HG03460 (cell line): ENCODE measurements around the gene GPX6.
"Not testable (repeated sequence)": the region's sequence is repeated elsewhere in the genome, so short reads cannot be mapped to it uniquely, and the experiment has no call there.

Source experiments
- ATAC-seq: cut with Tn5 transposase; IDR thresholded peaks from one replicate; pipeline ENCODE4 v1.9.1; 2021; ENCODE audit not compliant: unreplicated experiment

The GPX6 gene

GRCh38 chr6:28525496-28526039 lies 10.0 kb upstream of the GPX6 start, which contains the start of gene GPX5:
TSS of gene GPX5 (plus strand) at chr6:28525881. CDS start at chr6:28526014, 133 bp downstream.
- ATAC-seq, result no peak

- no peak for ATAC-seq
Observed at GRCh38 chr6:28523241-28523622, 7.6 kb upstream of the GPX6 start.

GRCh38 chr6:28522594-28523240 lies 7.1 kb upstream of the GPX6 start:
- no peak for ATAC-seq

GRCh38 chr6:28517964-28518363 lies 2.4 kb upstream of the GPX6 start:
- no peak for ATAC-seq

GRCh38 chr6:28512387-28512786 lies 3.2 kb downstream of the GPX6 start:
- ATAC-seq, result not testable (repeated sequence)

DNA sequence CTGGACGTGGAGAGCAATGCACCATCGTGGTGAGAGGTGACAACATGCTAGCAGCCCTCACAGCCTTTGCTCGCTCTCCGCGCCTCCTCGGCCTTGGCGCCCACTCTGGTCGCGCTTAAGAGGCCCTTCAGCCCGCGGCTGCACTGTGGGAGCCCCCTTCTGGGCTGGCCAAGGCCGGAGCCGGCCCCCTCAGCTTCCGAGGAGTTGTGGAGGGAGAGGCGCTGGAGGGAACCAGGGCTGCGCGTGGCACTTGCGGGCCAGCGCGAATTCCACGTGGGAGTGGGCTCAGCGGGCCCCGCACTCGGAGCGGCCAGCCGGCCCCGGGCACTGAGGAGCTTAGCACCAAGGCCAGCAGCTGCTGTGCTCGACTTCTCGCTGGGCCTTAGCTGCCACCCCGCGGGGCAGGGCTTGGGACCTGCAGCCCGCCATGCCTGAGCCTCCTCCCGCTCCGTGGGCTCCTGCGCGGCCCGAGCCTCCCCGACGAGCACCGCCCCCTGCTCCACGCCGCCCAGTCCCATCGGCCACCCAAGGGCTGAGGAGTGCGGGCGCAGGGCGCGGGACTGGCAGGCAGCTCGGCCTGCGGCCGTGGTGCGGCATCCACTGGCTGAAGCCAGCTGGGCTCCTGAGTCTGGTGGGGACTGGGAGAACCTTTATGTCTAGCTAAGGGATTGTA lies 3.8 kb downstream of the GPX6 start:
- ATAC-seq, result no peak

- ATAC-seq, result no peak
Observed at GRCh38 chr6:28506807-28507475, 8.7 kb downstream of the GPX6 start.

GRCh38 chr6:28505733-28506132 lies 9.9 kb downstream of the GPX6 start:
- no peak for ATAC-seq

- not testable (repeated sequence) for ATAC-seq
Observed at GRCh38 chr6:28502709-28503305, 12.8 kb downstream of the GPX6 start.

DNA sequence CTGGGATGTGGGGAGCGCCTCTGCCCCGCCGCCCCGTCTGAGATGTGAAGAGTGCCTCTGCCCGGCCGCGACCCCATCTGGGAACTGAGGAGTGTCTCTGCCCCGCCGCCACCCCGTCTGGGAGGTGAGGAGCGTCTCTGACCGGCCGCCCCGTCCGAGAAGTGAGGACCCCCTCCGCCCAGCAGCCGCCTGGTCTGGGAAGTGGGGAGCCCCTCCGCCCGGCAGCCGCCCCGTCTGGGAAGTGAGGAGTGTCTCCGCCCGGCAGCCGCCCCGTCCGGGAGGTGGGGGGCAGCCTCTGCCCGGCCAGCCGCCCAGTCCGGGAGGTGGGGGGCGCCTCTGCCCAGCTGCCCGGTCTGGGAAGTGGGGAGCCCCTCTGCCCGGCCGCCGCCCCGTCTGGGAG lies 13.5 kb downstream of the GPX6 start:
- not testable (repeated sequence) for ATAC-seq

GRCh38 chr6:28501259-28501658 lies 14.3 kb downstream of the GPX6 start:
- ATAC-seq, result no peak

GRCh38 chr6:28497893-28498292 lies 17.7 kb downstream of the GPX6 start:
- no peak for ATAC-seq

GRCh38 chr6:28497306-28497705 lies 18.3 kb downstream of the GPX6 start:
- ATAC-seq, result no peak

- ATAC-seq, result no peak
Observed at GRCh38 chr6:28496099-28496779, 19.4 kb downstream of the GPX6 start.

DNA sequence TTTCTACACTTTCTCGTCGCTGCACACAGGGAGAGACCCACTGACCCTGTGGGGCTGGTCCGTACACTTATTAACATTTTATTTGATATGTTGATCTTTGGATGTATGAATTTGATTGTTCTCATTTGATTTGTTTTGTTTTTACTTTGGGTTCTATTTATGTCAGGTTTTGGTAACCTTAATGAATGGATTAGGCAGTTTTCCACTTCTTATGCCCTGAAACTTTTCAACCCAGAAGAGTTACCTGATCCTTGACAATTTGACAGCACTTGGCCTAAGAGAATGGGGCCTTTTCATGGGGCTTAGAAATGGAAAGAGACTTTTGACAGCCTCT lies 23.6 kb downstream of the GPX6 start:
- ATAC-seq, result no peak

DNA sequence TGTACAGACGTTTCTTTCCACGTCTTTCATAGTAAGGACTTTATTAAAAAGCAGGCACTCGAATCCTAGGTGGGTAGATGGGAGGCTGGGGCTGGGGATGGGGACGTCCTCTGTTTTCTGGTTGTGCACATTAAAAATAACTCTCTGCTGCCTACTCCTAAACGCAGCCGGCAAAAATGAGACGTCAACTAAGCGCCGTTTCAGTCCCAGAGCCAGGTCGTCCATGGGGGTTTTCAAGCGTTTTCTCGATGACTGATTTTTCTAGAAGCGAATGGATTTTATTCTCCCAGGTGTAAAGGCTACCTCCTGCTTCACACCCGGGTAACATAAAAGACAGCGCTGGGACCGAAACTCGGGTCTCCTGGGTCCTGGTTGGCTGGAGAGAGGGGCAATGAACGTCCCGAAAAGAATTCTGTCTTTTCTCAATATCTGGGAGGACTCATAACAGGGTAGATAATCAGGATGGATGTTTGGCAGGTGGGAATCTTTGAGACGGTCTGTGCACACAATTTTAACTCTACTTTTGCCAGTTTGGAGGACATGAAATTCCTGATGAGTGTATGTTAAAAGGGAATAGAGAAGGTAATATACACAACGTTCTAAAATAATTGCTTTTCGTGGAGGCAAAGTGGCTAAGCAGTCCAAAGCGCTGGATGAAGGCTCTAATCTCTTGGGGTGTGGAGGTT lies 25.2 kb downstream of the GPX6 start:
- peak; percentile 11 for ATAC-seq

GRCh38 chr6:28489366-28490204 lies 26.0 kb downstream of the GPX6 start:
- peak; percentile 68 for ATAC-seq

- no peak for ATAC-seq
Observed at GRCh38 chr6:28488916-28489365, 26.7 kb downstream of the GPX6 start.

GRCh38 chr6:28486988-28487742 lies 28.4 kb downstream of the GPX6 start:
- ATAC-seq, result no peak
